ENCODE results near the gene CTNNA1. TPM values are rescaled to one million over a fixed set of nuclear protein-coding genes. Genes with fewer than 3 reads are reported as not detected.
"Not testable (repeated sequence)": the region's sequence is repeated elsewhere in the genome, so short reads cannot be mapped to it uniquely, and the experiment has no call there.

CTNNA1 gene
- total and polyA plus RNA-seq, 2 of the 8 experiments (the other 6 are each of a cell fraction or from before 2014, with no cell fraction given) = 115 to 349 TPM

- no peak for TF ChIP-seq ATF3 (IDR thresholded peaks at IDR 0.05; ENCODE audit: insufficient read depth, low read depth, low read length)
Observed at GRCh38 chr5:138714694-138715093, 38.5 kb upstream of the CTNNA1 start (continued).

GRCh38 chr5:138715931-138716432 lies 37.2 kb upstream of the CTNNA1 start:
- not testable (repeated sequence) for H2BK5ac ChIP-seq (ENCODE audit: low read depth, low read length); H4K91ac ChIP-seq (replicated peaks; ENCODE audit: insufficient read length, low read length); FAIRE-seq; H2BK15ac ChIP-seq (ENCODE audit: low read length); H3K14ac ChIP-seq (ENCODE audit: insufficient read length); H3K4me2 ChIP-seq (ENCODE audit: insufficient read depth in 1 of 2, low read depth in 2 of 2, low read length in 2 of 2); H3K9me3 ChIP-seq (ENCODE audit: insufficient read depth in 2 of 2, low read depth in 1 of 2, low read length in 1 of 2); H3K27me3 ChIP-seq (replicated peaks in 1 of 4; ENCODE audit: control insufficient read depth in 3 of 4, extremely low read depth in 1 of 4, insufficient read depth in 3 of 4, low read length in 3 of 4); H3K56ac ChIP-seq (replicated peaks; ENCODE audit: insufficient read length, low read depth, low read length); H2BK20ac ChIP-seq (ENCODE audit: low read length); H3K4ac ChIP-seq (replicated peaks; ENCODE audit: insufficient read length, low read depth, low read length); H2AFZ ChIP-seq (ENCODE audit: low read length); H3K27ac ChIP-seq (ENCODE audit: low read depth, low read length); H3K9ac ChIP-seq (replicated peaks in 1 of 4; ENCODE audit: extremely low read depth in 1 of 4, low read depth in 3 of 4, low read length in 3 of 4); H3K79me2 ChIP-seq (ENCODE audit: control insufficient read depth in 1 of 2, insufficient read depth in 2 of 2, low read length in 2 of 2); H3K79me1 ChIP-seq (ENCODE audit: low read depth, low read length); H2AK5ac ChIP-seq (ENCODE audit: low read depth, low read length); H4K20me1 ChIP-seq (replicated peaks in 1 of 2; ENCODE audit: control insufficient read depth in 1 of 2, insufficient read depth in 2 of 2, low read length in 2 of 2); DNase-seq (ENCODE audit: low read depth in 1 of 2, low spot score in 2 of 2); H3K23me2 ChIP-seq (ENCODE audit: low read depth, low read length); H4K8ac ChIP-seq (ENCODE audit: extremely low read depth, insufficient read depth, low read length); H2BK12ac ChIP-seq (ENCODE audit: low read depth, low read length); H3K4me3 ChIP-seq (ENCODE audit: extremely low read depth in 1 of 4, insufficient read depth in 2 of 4, low read depth in 3 of 4, low read length in 4 of 4); H3K36me3 ChIP-seq (ENCODE audit: control insufficient read depth in 2 of 4, insufficient read depth in 4 of 4, low read length in 3 of 4); H3K23ac ChIP-seq (ENCODE audit: insufficient read length); H4K5ac ChIP-seq (ENCODE audit: insufficient read length, low read depth, low read length)
- CTCF ChIA-PET (ENCODE audit: partially characterized antibody) = interaction anchor here (1.0 to 1.6 kb wide), 9 partner anchors 9 to 432 kb away, joined by 3 to 8 read pairs (median 4); no protein-coding TSS in a partner anchor
- Histone ChIP-seq H3K4me1 (replicated peaks in 1 of 4; ENCODE audit: control insufficient read depth in 3 of 4, insufficient read depth in 4 of 4, low read length in 3 of 4) (peaks cover 0 to 15% (median 8%) of the 10 kb centered on the region in 4 experiments; a peak in 4 of 7 replicates), H3K18ac (ENCODE audit: extremely low read depth, low read length) (peak overlapping the region; percentile 72; the same call in 1 of the 2 replicates), H2BK120ac (replicated peaks; ENCODE audit: low read depth, low read length) (peak overlapping the region; percentile 33)
- POLR2A ChIA-PET (ENCODE audit: partially characterized antibody) = interaction anchor here (1.8 to 2.1 kb wide), 2 partner anchors 9 to 10 kb away, joined by 6 to 7 read pairs; no protein-coding TSS in a partner anchor
- 79% methylated on average over 7 of the region's 8 CpGs; no CpG with 5 or more reads in 1 of the 2 experiments for WGBS, 2 experiments (ENCODE audit: extremely low coverage in 1 of 2, insufficient coverage in 1 of 2, insufficient read length in 1 of 2, insufficient replicate concordance in 2 of 2, low coverage in 1 of 2, low lambda C conversion rate in 2 of 2, missing lambda C conversion rate in 1 of 2)
